Measurements from ENCODE around the gene MYO3A. TPM values are rescaled to one million over a fixed set of nuclear protein-coding genes. Genes with fewer than 3 reads are reported as not detected.
A peak's percentile ranks its signal among the peaks of the same experiment; 100 is the strongest.

Gene MYO3A
- total and polyA plus RNA-seq, 2 donors (not counting 1 experiment from before 2014, with no cell fraction given) = 0.27 to 1.4 TPM

DNA sequence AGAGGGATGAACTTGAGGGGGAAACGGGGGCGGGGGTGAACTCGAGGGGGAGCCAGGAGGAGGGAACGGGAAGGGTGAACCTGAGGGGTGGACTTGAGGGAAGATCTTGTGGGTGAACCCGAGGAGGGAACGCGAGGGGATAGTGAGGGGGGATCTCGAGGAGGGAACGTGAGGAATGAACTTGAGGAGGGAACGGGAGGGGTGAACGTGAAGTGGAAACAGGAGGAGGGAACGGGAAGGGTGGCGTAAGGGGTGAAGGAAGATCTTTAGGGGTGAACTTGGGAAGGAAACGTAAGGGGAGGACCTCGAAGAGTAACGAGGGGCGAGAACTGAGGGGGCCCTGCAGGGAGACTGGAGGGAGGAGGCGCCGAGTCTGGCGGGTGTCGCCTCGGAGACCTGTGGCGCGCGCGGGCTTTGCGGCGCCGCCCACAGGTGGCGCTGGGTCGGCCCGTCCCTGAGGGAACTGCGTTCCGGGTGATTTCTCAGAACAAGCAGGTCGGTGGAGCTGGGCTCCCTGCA is 651 bp downstream of the MYO3A start:
- CTCF ChIA-PET = interaction anchor here (0.9 to 2.4 kb wide), 3 partner anchors 10 to 59 kb away, joined by 3 to 8 read pairs (median 5); no protein-coding TSS in a partner anchor
- POLR2A ChIA-PET = no interaction called here

DNA sequence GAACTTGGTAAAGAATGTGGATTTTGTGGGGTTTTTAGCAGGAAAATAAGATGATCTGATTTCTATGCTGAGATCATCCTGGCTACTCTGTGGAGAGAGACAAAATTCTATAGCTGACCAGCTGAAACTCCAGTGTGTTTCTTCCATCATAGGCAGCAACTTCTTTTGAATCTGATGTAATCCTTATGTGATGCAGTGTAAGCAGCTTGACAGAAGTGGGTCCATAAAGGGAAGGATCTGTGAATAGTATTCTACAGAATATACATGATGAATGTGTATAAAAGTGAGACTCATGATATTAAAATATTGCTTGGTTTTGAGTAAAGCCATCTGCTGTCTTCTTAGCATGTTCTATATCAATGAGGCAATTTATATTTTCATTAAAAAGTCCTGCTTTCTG is 4.4 kb downstream of the MYO3A start:
- TF ChIP-seq, protein P1, sequence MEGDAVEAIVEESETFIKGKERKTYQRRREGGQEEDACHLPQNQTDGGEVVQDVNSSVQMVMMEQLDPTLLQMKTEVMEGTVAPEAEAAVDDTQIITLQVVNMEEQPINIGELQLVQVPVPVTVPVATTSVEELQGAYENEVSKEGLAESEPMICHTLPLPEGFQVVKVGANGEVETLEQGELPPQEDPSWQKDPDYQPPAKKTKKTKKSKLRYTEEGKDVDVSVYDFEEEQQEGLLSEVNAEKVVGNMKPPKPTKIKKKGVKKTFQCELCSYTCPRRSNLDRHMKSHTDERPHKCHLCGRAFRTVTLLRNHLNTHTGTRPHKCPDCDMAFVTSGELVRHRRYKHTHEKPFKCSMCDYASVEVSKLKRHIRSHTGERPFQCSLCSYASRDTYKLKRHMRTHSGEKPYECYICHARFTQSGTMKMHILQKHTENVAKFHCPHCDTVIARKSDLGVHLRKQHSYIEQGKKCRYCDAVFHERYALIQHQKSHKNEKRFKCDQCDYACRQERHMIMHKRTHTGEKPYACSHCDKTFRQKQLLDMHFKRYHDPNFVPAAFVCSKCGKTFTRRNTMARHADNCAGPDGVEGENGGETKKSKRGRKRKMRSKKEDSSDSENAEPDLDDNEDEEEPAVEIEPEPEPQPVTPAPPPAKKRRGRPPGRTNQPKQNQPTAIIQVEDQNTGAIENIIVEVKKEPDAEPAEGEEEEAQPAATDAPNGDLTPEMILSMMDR (IDR thresholded peaks at IDR 0.05) = no peak
- no peak for TF ChIP-seq EZH2 (IDR thresholded peaks at IDR 0.05; ENCODE audit: borderline replicate concordance, insufficient read depth, low read depth, low read length, poor library complexity, severe bottlenecking)
- Histone ChIP-seq H3K36me3 (replicated peaks in 1 of 2; ENCODE audit: control extremely low read depth in 1 of 2, control insufficient read depth in 1 of 2, extremely low read depth in 1 of 2, insufficient read depth in 2 of 2, low read length in 1 of 2) (no peaks in the 10 kb centered on the region), H2AFZ (ENCODE audit: insufficient read depth, low read depth, low read length, poor library complexity, severe bottlenecking) (no peak overlapping the region), H4K20me1 (ENCODE audit: control insufficient read depth, insufficient read depth, low read length, poor library complexity, severe bottlenecking) (no peaks in the 10 kb centered on the region), H3K27ac (ENCODE audit: low read length in 2 of 2) (no peak overlapping the region), H3K4me2 (replicated peaks; ENCODE audit: low read depth, low read length, poor library complexity, severe bottlenecking) (no peak overlapping the region), H3K9me3 (ENCODE audit: control extremely low read depth in 1 of 3, control insufficient read depth in 2 of 3, insufficient read depth in 1 of 3, low read length in 2 of 3) (peaks cover 0 to 4% (median 1%) of the 10 kb centered on the region in 3 donors), H3K4me1 (ENCODE audit: control insufficient read depth in 2 of 2, insufficient read depth in 2 of 2, low read length in 2 of 2) (peaks cover 6 to 13% of the 10 kb centered on the region in 2 donors), H3K27me3 (replicated peaks in 1 of 4; ENCODE audit: control extremely low read depth in 1 of 4, control insufficient read depth in 3 of 4, insufficient read depth in 4 of 4, low read length in 3 of 4) (peaks cover 0 to 8% (median 5%) of the 10 kb centered on the region in 4 experiments), H3K9ac (ENCODE audit: low read length) (no peak overlapping the region), H3K79me2 (ENCODE audit: control insufficient read depth, insufficient read depth, low read length) (no peaks in the 10 kb centered on the region), H3K4me3 (ENCODE audit: control extremely low read depth in 1 of 5, extremely low read depth in 1 of 5, insufficient read depth in 1 of 5, low read depth in 2 of 5, low read length in 4 of 5) (no peak overlapping the region)
- ATAC-seq (ENCODE audit: low read depth) (no peak), DNase-seq (no peak)
- intact Hi-C loops (cut with micrococcal nuclease) = no loop called here
- peaks cover 13% of the 10 kb centered on the region for H3K4me1 Mint-ChIP-seq
- CTCF ChIA-PET = no interaction called here
- H3K9me3 Mint-ChIP-seq (ENCODE audit: insufficient read depth) = no peaks in the 10 kb centered on the region
- H3K27ac Mint-ChIP-seq = no peak overlapping the region
- POLR2A ChIA-PET = no interaction called here
- H3K27me3 Mint-ChIP-seq = peaks cover 35% of the 10 kb centered on the region
- no peak overlapping the region for H3K4me3 Mint-ChIP-seq

More for the DNA sequence above, 651 bp downstream of the MYO3A start:
- Mint-ChIP-seq H3K4me1 (peaks cover 14% of the 10 kb centered on the region), H3K9me3 (ENCODE audit: insufficient read depth) (no peaks in the 10 kb centered on the region), H3K27ac (no peak overlapping the region), H3K27me3 (peaks cover 33% of the 10 kb centered on the region), H3K4me3 (peak overlapping the region; percentile 86)
- 2% methylated on average over 33 of the region's 35 CpGs for WGBS (ENCODE audit: insufficient coverage)
- DNase-seq = peak; percentile 55
- peaks cover 0 to 8% (median 6%) of the 10 kb centered on the region in 4 experiments for H3K27me3 ChIP-seq (replicated peaks in 1 of 4; ENCODE audit: control extremely low read depth in 1 of 4, control insufficient read depth in 3 of 4, insufficient read depth in 4 of 4, low read length in 3 of 4)
- intact Hi-C loops (cut with micrococcal nuclease) = loop anchor here (1.0 kb wide), 1 partner anchor 59 kb away; no protein-coding TSS in a partner anchor
- TF ChIP-seq, protein P1 (IDR thresholded peaks at IDR 0.05) = peak; percentile 48
- TF ChIP-seq EZH2 (IDR thresholded peaks at IDR 0.05; ENCODE audit: borderline replicate concordance, insufficient read depth, low read depth, low read length, poor library complexity, severe bottlenecking) = no peak
- no peak overlapping the region for H3K27ac ChIP-seq (ENCODE audit: low read length in 2 of 2)
- H2AFZ ChIP-seq (ENCODE audit: insufficient read depth, low read depth, low read length, poor library complexity, severe bottlenecking) = peak overlapping the region; percentile 85
- H4K20me1 ChIP-seq (ENCODE audit: control insufficient read depth, insufficient read depth, low read length, poor library complexity, severe bottlenecking) = no peaks in the 10 kb centered on the region
- H3K9me3 ChIP-seq (ENCODE audit: control extremely low read depth in 1 of 3, control insufficient read depth in 2 of 3, insufficient read depth in 1 of 3, low read length in 2 of 3) = peaks cover 0 to 4% (median 0%) of the 10 kb centered on the region in 3 donors
- peak overlapping the region; percentile 81 for H3K4me2 ChIP-seq (replicated peaks; ENCODE audit: low read depth, low read length, poor library complexity, severe bottlenecking)
- peak overlapping the region; percentile 60 for H3K9ac ChIP-seq (ENCODE audit: low read length)
- H3K4me3 ChIP-seq (ENCODE audit: control extremely low read depth in 1 of 5, extremely low read depth in 1 of 5, insufficient read depth in 1 of 5, low read depth in 2 of 5, low read length in 4 of 5) = peak overlapping the region; percentile 22 to 57 (median 56)
- H3K4me1 ChIP-seq (ENCODE audit: control insufficient read depth in 2 of 2, insufficient read depth in 2 of 2, low read length in 2 of 2) = peaks cover 6 to 13% of the 10 kb centered on the region in 2 donors
- no peaks in the 10 kb centered on the region for H3K36me3 ChIP-seq (replicated peaks in 1 of 2; ENCODE audit: control extremely low read depth in 1 of 2, control insufficient read depth in 1 of 2, extremely low read depth in 1 of 2, insufficient read depth in 2 of 2, low read length in 1 of 2)
- no peaks in the 10 kb centered on the region for H3K79me2 ChIP-seq (ENCODE audit: control insufficient read depth, insufficient read depth, low read length)
- peak; percentile 76 for ATAC-seq (ENCODE audit: low read depth)

Measured in B cell (primary cell).